MM.1S (cell line): ENCODE results near the gene NHLRC4.

ENCODE experiments used
- DNase-seq: peaks from one replicate; pipeline ENCODE4 v3.0.0-alpha.2; 2015
- H2AFZ ChIP-seq: fragments of 300-600 bp; sonication (generic); 2 replicates; pipeline ENCODE4 v1.6.0; 2016; ENCODE audit warnings: antibody characterized with exemption, low read length
- H3F3A ChIP-seq: fragments of 300-600 bp; sonication (generic); 2 replicates; pipeline ENCODE4 v1.6.1; 2016; ENCODE audit warnings: mild to moderate bottlenecking, antibody characterized with exemption, low read length, moderate library complexity, mixed read lengths; ENCODE audit not compliant: insufficient read depth
- H3K27ac ChIP-seq: fragments of 300-600 bp; sonication (generic); 2 replicates; pipeline ENCODE4 v1.5.1; 2016; ENCODE audit warnings: mild to moderate bottlenecking, low read length
- H3K27me3 ChIP-seq: fragments of 300-600 bp; sonication (generic); replicated peaks from 2 replicates; pipeline ENCODE4 v1.6.0; 2016; ENCODE audit warnings: low read length; ENCODE audit not compliant: insufficient read depth
- H3K36me3 ChIP-seq: fragments of 300-600 bp; sonication (generic); replicated peaks from 2 replicates; pipeline ENCODE4 v1.6.1; 2016; ENCODE audit warnings: mild to moderate bottlenecking, low read length, mixed read lengths; ENCODE audit not compliant: insufficient read depth
- H3K4me1 ChIP-seq: fragments of 300-600 bp; sonication (generic); 2 replicates; pipeline ENCODE4 v1.6.1; 2016; ENCODE audit warnings: low read length, mixed read lengths
- H3K4me2 ChIP-seq: fragments of 300-600 bp; sonication (generic); 2 replicates; pipeline ENCODE4 v1.6.0; 2016; ENCODE audit warnings: low read depth, low read length
- H3K4me3 ChIP-seq: fragments of 300-600 bp; sonication (generic); 2 replicates; pipeline ENCODE4 v1.5.1; 2016; ENCODE audit warnings: low read length, mixed read lengths
- H3K79me2 ChIP-seq: fragments of 300-600 bp; sonication (generic); 2 replicates; pipeline ENCODE4 v1.6.1; 2016; ENCODE audit warnings: mixed run types, low read length, mixed read lengths
- H3K9ac ChIP-seq: fragments of 300-600 bp; sonication (generic); 2 replicates; pipeline ENCODE4 v1.6.1; 2016; ENCODE audit warnings: low read length, mixed read lengths
- H3K9me2 ChIP-seq: fragments of 300-600 bp; sonication (generic); replicated peaks from 2 replicates; pipeline ENCODE4 v1.6.1; 2016; ENCODE audit warnings: mild to moderate bottlenecking, low read length, mixed read lengths; ENCODE audit not compliant: insufficient read depth
- H3K9me3 ChIP-seq: fragments of 300-600 bp; sonication (generic); replicated peaks from 2 replicates; pipeline ENCODE4 v1.6.1; 2016; ENCODE audit warnings: mild to moderate bottlenecking, low read length, mixed read lengths; ENCODE audit not compliant: insufficient read depth
- H4K20me1 ChIP-seq: fragments of 300-600 bp; sonication (generic); 2 replicates; pipeline ENCODE4 v1.6.1; 2016; ENCODE audit warnings: mild to moderate bottlenecking, low read length, moderate library complexity, mixed read lengths; ENCODE audit not compliant: insufficient read depth
- CTCF ChIP-seq: fragments of 300-600 bp; sonication (generic); IDR thresholded peaks from 2 replicates; pipeline ENCODE4 v1.5.1; 2016; ENCODE audit warnings: antibody characterized with exemption, low read length, mixed read lengths
- EZH2 ChIP-seq: fragments of 300-600 bp; sonication (generic); optimal IDR thresholded peaks from 2 replicates; pipeline ENCODE3; 2017; ENCODE audit warnings: low read depth, mild to moderate bottlenecking, antibody characterized with exemption, low read length, mixed read lengths
- EZH2phosphoT487 ChIP-seq: fragments of 300-600 bp; sonication (generic); IDR thresholded peaks from 2 replicates; pipeline ENCODE4 v1.6.1; 2018; ENCODE audit warnings: antibody characterized with exemption, low read length

The NHLRC4 gene

GRCh38 chr16:540645-541340 is 26.0 kb upstream of the NHLRC4 start:
- Histone ChIP-seq H3K4me1 (no peaks in the 10 kb centered on the region), H3K9me3 (no peaks in the 10 kb centered on the region), H3K4me2 (no peak overlapping the region), H3F3A (no peaks in the 10 kb centered on the region), H3K27me3 (no peaks in the 10 kb centered on the region), H3K36me3 (no peaks in the 10 kb centered on the region), H3K4me3 (no peak overlapping the region), H3K9ac (no peak overlapping the region), H4K20me1 (no peaks in the 10 kb centered on the region), H3K79me2 (peaks cover 84% of the 10 kb centered on the region), H2AFZ (no peak overlapping the region), H3K27ac (no peak overlapping the region), H3K9me2 (no peaks in the 10 kb centered on the region)
- TF ChIP-seq CTCF: no peak
- no peak for TF ChIP-seq EZH2
- no peak for TF ChIP-seq EZH2phosphoT487
- no peak for DNase-seq

DNA sequence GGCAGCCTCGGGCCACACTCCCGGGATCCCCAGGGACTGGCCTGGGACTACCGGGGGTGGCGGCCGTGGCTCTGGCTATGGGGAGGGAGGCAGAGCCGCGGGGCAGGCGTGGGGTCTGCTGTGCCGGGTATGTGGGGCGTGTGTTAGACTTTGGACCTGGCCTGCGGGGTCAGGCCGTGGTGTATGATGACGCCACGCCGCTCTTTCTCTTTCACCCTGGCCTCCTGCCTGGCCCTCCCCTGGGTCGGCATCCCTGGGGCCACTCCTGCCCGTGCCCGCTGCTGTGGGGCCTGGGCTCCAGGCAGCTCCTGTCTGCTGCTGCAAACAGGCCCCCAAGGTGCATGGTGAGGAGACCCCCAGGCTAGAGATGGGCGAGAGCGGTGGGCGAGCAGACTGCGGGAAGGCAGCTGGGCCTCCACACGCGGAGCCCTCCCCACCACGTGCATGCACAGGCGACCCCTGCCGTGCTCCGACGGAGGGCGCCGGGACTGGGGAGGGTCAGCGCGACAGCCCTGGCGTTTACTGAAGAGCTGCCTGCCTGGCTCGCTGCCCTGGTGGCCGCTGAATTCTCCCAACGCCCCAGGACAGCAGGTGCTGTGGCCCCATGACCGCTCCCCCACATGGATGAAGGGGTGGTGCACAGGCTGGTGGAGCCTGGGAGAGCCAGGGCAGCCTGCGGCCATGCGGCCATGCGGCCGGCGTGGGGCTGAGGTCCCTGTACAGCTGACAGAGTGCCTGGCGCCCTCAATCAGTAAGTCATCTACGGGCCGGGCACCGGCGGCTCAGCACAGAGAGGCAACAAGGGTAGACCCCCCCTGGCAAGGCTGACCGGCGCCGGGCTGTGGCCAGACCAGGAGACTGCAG is 23.3 kb upstream of the NHLRC4 start:
- no peak overlapping the region for H3K27ac ChIP-seq
- no peaks in the 10 kb centered on the region for H3K9me3 ChIP-seq
- TF ChIP-seq EZH2 (no peak), CTCF (no peak), EZH2phosphoT487 (no peak)
- H3F3A ChIP-seq: no peaks in the 10 kb centered on the region
- no peak overlapping the region for H3K4me2 ChIP-seq
- H4K20me1 ChIP-seq: no peaks in the 10 kb centered on the region
- no peaks in the 10 kb centered on the region for H3K36me3 ChIP-seq
- no peaks in the 10 kb centered on the region for H3K9me2 ChIP-seq
- H3K27me3 ChIP-seq: no peaks in the 10 kb centered on the region
- no peak overlapping the region for H3K4me3 ChIP-seq
- H3K9ac ChIP-seq: no peak overlapping the region
- peaks cover 63% of the 10 kb centered on the region for H3K79me2 ChIP-seq
- DNase-seq: no peak
- no peak overlapping the region for H2AFZ ChIP-seq
- H3K4me1 ChIP-seq: no peaks in the 10 kb centered on the region

DNA sequence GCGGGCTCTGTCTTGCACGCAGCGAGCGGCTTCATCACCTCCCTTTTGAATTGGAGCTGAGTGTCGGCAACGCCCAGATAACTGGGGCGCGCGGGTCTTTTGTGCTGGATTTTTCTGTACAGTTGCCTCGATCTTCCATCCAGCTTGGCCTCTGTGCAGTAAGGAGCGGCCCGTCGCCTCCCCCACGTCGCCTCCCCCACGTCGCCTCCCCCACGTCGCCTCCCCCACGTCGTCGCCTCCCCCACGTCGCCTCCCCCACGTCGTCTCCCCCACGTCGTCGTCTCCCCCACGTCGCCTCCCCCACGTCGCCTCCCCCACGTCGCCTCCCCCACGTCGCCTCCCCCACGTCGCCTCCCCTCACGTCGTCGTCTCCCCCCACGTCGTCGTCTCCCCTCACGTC is 22.3 kb upstream of the NHLRC4 start:
- no peak for DNase-seq
- H3K4me1 ChIP-seq: no peaks in the 10 kb centered on the region
- H3K36me3 ChIP-seq: no peaks in the 10 kb centered on the region
- H3K9me3 ChIP-seq: no peaks in the 10 kb centered on the region
- H3K79me2 ChIP-seq: peaks cover 55% of the 10 kb centered on the region
- H3K9ac ChIP-seq: no peak overlapping the region
- no peak overlapping the region for H3K4me2 ChIP-seq
- TF ChIP-seq EZH2phosphoT487: no peak
- no peak for TF ChIP-seq CTCF
- TF ChIP-seq EZH2: no peak
- H3K9me2 ChIP-seq: no peaks in the 10 kb centered on the region
- H3F3A ChIP-seq: no peaks in the 10 kb centered on the region
- no peak overlapping the region for H3K4me3 ChIP-seq
- no peaks in the 10 kb centered on the region for H3K27me3 ChIP-seq
- H2AFZ ChIP-seq: no peak overlapping the region
- H4K20me1 ChIP-seq: no peaks in the 10 kb centered on the region
- no peak overlapping the region for H3K27ac ChIP-seq
